ENCODE measurements around the gene TMEM167B.

DNA sequence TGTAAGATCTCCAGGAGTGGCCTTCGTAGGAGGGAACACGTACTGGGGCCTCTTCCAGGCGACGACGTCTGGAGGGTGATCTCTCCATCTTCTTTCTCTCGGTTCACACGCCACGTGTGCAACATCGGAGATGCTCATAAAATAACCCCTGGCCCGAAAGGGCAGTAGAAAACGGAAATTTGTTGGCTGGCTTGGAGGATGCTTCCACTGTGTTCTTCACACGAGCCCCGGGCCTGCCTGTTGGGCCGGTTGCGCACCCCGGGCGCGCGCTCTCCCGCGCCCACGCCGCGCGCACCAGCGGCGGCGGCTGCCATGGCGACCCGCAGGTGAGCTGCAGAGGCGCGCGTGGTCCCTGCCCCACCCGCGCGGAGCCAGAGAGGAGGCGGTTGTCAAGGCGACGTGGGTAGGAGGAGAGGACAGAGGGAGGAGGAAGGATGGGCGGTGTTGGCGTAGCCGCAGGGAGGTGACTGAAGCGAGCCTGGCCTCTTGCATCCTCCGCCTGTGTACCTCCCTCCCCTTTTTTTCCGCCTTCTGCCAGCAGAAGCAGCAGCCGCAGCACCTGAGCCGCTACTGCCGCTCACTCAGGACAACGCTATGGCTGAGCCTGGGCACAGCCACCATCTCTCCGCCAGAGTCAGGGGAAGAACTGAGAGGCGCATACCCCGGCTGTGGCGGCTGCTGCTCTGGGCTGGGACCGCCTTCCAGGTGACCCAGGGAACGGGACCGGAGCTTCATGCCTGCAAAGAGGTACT lies 23.2 kb downstream of the TMEM167B start, which contains the start of gene ELAPOR1:
- TF ChIP-seq, protein P1, sequence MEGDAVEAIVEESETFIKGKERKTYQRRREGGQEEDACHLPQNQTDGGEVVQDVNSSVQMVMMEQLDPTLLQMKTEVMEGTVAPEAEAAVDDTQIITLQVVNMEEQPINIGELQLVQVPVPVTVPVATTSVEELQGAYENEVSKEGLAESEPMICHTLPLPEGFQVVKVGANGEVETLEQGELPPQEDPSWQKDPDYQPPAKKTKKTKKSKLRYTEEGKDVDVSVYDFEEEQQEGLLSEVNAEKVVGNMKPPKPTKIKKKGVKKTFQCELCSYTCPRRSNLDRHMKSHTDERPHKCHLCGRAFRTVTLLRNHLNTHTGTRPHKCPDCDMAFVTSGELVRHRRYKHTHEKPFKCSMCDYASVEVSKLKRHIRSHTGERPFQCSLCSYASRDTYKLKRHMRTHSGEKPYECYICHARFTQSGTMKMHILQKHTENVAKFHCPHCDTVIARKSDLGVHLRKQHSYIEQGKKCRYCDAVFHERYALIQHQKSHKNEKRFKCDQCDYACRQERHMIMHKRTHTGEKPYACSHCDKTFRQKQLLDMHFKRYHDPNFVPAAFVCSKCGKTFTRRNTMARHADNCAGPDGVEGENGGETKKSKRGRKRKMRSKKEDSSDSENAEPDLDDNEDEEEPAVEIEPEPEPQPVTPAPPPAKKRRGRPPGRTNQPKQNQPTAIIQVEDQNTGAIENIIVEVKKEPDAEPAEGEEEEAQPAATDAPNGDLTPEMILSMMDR (IDR thresholded peaks at IDR 0.05; ENCODE audit: low read depth, low read length, missing input control), result no peak
- TF ChIP-seq RAD21 (IDR thresholded peaks at IDR 0.05), result no peak
- TF ChIP-seq TAF1 (conservative IDR thresholded peaks at IDR 0.05), result no peak
- TF ChIP-seq, protein P2, sequence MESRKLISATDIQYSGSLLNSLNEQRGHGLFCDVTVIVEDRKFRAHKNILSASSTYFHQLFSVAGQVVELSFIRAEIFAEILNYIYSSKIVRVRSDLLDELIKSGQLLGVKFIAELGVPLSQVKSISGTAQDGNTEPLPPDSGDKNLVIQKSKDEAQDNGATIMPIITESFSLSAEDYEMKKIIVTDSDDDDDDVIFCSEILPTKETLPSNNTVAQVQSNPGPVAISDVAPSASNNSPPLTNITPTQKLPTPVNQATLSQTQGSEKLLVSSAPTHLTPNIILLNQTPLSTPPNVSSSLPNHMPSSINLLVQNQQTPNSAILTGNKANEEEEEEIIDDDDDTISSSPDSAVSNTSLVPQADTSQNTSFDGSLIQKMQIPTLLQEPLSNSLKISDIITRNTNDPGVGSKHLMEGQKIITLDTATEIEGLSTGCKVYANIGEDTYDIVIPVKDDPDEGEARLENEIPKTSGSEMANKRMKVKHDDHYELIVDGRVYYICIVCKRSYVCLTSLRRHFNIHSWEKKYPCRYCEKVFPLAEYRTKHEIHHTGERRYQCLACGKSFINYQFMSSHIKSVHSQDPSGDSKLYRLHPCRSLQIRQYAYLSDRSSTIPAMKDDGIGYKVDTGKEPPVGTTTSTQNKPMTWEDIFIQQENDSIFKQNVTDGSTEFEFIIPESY (IDR thresholded peaks at IDR 0.05), result no peak
- no peak for TF ChIP-seq SP1 (IDR thresholded peaks at IDR 0.05)
- TF ChIP-seq, protein P3, sequence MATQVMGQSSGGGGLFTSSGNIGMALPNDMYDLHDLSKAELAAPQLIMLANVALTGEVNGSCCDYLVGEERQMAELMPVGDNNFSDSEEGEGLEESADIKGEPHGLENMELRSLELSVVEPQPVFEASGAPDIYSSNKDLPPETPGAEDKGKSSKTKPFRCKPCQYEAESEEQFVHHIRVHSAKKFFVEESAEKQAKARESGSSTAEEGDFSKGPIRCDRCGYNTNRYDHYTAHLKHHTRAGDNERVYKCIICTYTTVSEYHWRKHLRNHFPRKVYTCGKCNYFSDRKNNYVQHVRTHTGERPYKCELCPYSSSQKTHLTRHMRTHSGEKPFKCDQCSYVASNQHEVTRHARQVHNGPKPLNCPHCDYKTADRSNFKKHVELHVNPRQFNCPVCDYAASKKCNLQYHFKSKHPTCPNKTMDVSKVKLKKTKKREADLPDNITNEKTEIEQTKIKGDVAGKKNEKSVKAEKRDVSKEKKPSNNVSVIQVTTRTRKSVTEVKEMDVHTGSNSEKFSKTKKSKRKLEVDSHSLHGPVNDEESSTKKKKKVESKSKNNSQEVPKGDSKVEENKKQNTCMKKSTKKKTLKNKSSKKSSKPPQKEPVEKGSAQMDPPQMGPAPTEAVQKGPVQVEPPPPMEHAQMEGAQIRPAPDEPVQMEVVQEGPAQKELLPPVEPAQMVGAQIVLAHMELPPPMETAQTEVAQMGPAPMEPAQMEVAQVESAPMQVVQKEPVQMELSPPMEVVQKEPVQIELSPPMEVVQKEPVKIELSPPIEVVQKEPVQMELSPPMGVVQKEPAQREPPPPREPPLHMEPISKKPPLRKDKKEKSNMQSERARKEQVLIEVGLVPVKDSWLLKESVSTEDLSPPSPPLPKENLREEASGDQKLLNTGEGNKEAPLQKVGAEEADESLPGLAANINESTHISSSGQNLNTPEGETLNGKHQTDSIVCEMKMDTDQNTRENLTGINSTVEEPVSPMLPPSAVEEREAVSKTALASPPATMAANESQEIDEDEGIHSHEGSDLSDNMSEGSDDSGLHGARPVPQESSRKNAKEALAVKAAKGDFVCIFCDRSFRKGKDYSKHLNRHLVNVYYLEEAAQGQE (IDR thresholded peaks at IDR 0.05), result no peak
- TF ChIP-seq EGR1 (IDR thresholded peaks at IDR 0.05; ENCODE audit: low read depth in 2 of 2), result no peak
- TF ChIP-seq FOXA1 (IDR thresholded peaks at IDR 0.05), result no peak

Measured in liver (tissue), 3 donors.